HG03139 (cell line): Measurements from ENCODE around the gene ZNF467.

Source experiments
- ATAC-seq: cut with Tn5 transposase; IDR thresholded peaks from one replicate; pipeline ENCODE4 v1.9.1; 2021; ENCODE audit not compliant: unreplicated experiment

ZNF467 gene

GRCh38 chr7:149787428-149788299 lies 14.3 kb upstream of the ZNF467 start:
- ATAC-seq, result no peak

GRCh38 chr7:149785983-149786382 lies 12.6 kb upstream of the ZNF467 start:
- no peak for ATAC-seq

GRCh38 chr7:149785402-149785801 lies 12.0 kb upstream of the ZNF467 start:
- no peak for ATAC-seq

GRCh38 chr7:149784251-149784608 lies 10.8 kb upstream of the ZNF467 start:
- ATAC-seq, result no peak

GRCh38 chr7:149783386-149784250 lies 10.2 kb upstream of the ZNF467 start:
- ATAC-seq, result no peak

GRCh38 chr7:149782682-149783345 lies 9.4 kb upstream of the ZNF467 start:
- ATAC-seq, result no peak

GRCh38 chr7:149781921-149782320 lies 8.5 kb upstream of the ZNF467 start:
- ATAC-seq, result no peak

- ATAC-seq, result no peak
These were observed 7.4 kb upstream of the ZNF467 start for GRCh38 chr7:149780636-149781419.

- ATAC-seq, result no peak
These were observed 6.7 kb upstream of the ZNF467 start for GRCh38 chr7:149780056-149780455.

- ATAC-seq, result no peak
These were observed 6.1 kb upstream of the ZNF467 start for GRCh38 chr7:149779502-149779805.

GRCh38 chr7:149778696-149779501 lies 5.5 kb upstream of the ZNF467 start:
- no peak for ATAC-seq

GRCh38 chr7:149778327-149778637 lies 4.9 kb upstream of the ZNF467 start:
- no peak for ATAC-seq

- ATAC-seq, result no peak
These were observed 4.4 kb upstream of the ZNF467 start for GRCh38 chr7:149777551-149778326.

- ATAC-seq, result no peak
These were observed 3.5 kb upstream of the ZNF467 start for GRCh38 chr7:149776848-149777407.

- no peak for ATAC-seq
These were observed 2.9 kb upstream of the ZNF467 start for GRCh38 chr7:149776289-149776688.

GRCh38 chr7:149775176-149775556 lies 1.8 kb upstream of the ZNF467 start:
- ATAC-seq, result no peak

- no peak for ATAC-seq
These were observed 1.1 kb upstream of the ZNF467 start for GRCh38 chr7:149774237-149775175.

GRCh38 chr7:149772956-149773434 lies 393 bp downstream of the ZNF467 start:
- no peak for ATAC-seq
